Measurements from ENCODE around the gene GABARAP.

Gene GABARAP

DNA sequence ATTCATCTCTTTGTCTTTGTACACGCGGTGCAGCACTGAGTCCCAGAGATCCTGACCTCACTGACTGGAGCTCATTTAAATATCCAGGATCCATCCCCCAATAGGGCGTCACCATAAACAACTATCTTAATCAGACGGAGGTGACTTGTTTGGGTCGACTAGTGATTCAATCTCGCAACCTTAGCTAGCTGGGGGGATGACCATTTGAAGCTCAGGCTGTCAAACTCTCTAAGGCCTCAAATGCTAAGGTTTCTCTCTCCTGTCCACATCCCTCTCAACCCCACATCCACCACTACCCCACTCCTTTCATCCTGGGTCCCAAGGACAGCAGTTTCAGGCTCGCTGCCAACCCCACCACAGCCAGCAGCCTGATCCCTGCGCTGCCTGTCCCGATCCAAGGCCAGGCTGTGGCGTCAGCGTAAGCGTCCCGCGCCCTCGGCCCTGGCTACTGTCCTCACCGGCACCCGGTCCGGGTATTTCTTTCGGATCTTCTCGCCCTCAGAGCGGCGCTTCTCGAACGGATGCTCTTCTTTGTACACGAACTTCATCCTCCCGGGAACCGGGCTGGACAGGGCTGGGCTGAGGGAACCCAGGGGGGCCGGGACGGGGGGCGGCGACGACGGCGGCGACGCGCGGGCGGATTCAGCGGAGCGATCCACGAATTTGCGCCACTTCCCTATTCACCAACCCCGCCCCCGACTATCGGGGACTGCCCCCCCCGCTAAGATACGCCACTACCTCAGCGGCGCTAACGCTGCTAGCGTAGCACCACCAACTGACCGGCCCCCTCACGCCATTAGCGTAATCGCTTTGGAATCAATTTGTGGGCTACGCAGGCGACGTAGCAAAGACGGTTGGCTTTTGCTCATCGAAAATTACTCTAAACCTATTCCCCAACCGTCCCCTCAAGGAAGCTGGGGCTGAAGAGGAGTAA is at the start of gene GABARAP:
GABARAP (minus strand) TSS at position 667 of the 934 bp plus-strand sequence; CDS start at position 548, 119 bp downstream.
- DNase-seq: peak; percentile 92

DNA sequence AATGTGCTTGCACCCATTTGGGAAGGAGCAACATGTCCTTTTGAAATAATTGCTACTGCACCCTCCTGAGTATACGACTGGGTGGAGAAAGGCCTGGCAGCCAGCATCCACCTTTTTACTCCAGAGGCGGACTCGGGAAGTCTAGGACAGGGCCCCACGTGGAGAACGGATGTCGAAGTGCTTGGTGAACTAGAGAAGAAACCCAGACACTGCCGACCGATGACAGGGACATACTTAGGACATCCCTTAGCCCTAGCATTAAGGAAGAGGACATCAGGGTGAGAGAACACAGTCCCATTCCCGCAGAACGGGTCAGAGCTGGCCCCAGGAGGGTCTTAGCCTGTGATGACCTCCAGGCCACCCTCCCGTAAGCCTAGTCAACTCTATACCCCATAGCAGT is 48.4 kb upstream of the GABARAP start:
- no peak for DNase-seq

- no peak for DNase-seq
These were observed 47.9 kb upstream of the GABARAP start for GRCh38 chr17:7290166-7290565.

DNA sequence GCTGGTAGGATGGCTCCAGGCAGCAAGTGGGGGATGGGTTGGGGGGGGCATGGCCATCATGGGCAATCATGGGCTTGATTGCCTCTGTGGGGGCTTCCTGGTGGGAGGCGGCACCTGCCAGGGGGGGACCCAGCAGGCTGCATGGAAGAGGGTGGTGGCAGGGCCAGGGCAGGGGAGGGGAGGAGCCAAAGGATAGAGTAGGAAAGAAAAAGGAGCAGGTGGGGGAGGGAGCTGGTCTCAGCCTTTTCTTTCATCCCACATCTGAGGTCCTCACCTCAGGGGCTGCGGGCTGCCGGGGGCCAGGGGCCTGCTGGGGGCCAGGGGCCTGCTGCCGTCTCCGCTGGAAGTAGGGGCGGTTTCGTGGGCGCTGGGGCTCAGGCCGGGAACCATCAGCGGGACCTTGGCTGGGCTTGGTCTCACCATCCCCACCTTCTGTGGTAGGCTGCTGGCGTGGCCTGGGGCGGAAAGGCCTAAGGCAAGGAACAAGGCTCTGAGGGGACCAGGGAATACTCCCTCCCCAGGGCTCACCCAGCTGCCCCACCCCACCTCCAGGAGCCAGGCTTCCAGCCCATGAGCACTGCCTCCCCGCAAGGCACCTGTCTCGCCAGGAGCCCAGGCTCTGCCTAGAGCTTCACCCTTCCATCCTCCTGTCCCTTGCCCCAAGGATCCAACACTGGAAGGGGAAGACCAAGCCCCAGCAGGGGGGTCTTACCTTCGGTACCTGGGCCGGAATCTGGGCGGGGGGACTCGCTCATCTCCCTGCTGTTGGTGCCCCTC is 47.2 kb upstream of the GABARAP start:
- DNase-seq: no peak

GRCh38 chr17:7285679-7286078 is 43.4 kb upstream of the GABARAP start:
- no peak for DNase-seq

DNA sequence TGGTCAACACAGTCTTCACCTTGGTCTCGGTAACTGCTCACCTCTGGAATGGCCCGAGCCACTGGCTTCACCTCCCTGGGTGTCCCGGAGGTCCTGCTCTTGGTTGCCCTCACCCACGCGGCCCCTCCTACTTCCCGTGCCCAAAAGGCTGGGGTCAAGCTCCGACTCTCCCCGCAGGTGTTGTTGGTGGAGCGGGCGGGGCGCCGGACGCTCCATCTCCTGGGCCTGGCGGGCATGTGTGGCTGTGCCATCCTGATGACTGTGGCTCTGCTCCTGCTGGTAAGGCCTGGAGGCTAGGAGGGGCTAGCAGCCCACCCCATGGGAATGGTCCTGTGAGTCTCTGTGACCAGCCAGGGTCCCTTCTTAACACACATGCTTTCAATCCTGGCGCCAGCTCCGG is 42.7 kb upstream of the GABARAP start:
- no peak for DNase-seq

DNA sequence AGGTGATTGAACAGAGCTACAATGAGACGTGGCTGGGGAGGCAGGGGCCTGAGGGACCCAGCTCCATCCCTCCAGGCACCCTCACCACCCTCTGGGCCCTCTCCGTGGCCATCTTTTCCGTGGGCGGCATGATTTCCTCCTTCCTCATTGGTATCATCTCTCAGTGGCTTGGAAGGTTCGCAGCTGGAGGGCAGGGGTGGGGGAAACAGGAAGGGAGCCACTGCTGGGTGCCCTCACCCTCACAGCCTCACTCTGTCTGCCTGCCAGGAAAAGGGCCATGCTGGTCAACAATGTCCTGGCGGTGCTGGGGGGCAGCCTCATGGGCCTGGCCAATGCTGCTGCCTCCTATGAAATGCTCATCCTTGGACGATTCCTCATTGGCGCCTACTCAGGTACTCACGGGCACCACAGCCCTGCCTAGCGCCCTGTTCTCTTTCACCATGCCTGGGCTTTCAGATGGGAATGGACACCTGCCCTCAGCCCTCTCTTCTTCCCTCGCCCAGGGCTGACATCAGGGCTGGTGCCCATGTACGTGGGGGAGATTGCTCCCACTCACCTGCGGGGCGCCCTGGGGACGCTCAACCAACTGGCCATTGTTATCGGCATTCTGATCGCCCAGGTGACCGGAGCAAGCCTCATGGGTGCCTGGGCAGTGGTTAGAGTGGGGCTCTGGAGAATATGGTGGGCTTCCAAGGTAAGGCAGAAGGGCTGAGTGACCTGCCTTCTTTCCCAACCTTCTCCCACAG is 41.4 kb upstream of the GABARAP start:
- no peak for DNase-seq

DNA sequence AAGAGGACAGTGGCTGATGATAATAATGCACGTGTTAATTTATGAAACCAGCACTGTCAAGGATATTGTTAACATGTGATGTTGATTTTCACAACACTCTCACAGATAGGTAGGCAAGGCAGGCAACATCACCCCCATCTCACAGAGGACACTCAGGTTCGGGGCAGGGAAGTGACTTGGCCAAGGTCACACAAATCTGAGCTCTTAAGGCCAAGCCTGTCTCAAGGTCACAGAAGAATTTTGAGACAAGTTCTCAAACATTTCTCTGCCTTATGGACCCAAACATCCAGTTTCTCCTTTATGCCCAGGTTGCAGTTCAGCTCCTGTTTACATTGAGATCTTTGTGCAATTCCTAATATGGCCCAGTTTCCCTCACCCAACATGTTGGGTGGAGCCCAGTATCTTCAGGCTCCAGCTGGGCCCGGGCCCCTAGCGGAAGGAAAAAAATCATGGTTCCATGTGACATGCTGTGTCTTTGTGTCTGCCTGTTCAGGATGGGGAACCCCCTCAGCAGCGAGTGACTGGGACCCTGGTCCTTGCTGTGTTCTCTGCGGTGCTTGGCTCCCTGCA is 40.6 kb upstream of the GABARAP start:
- DNase-seq: no peak

DNA sequence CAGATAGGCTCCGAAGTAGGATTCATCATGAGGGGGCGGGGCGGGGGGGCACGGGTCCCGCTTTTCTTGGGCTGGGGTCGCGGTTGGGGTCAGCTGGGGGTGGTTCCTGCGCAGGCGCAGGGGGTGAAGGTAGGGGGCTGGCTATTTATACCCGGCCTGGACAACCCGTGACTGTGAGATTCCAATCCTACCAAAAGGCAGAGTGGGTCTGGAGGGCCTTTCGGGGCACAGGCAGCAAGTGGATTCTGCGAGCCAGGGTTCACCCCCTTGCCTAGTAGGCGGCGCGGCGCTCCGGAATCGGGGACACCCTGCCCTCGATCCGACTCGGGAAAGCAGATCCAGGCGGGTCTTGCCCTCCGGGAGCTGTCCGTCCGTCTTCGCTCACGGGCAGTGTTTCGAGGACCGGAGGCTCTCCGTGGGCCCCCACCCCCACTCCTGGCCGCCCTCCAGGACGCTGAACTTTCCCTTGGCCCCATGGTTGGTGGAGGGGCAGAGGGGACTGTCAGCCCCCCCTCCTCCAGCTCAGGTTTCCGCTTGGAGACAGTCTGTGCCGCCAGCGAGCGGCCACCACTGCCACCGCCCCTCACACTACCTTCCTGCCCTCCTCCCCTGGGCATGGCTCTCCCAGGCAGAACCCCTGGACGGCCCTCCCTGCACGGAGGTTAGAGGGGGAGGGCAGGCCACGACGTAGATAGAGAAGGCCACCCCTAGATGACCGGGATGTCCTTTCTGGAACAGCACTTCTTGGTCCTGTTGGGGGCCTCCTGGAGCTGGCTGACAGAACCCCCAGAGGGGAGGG is 39.9 kb upstream of the GABARAP start:
- no peak for DNase-seq

GRCh38 chr17:7281074-7281952 is 39.1 kb upstream of the GABARAP start, which contains the start of gene SLC2A4:
SLC2A4 (plus strand) TSS chr17:7281718; CDS start chr17:7281935, 217 bp downstream.
- peak; percentile 96 for DNase-seq

DNA sequence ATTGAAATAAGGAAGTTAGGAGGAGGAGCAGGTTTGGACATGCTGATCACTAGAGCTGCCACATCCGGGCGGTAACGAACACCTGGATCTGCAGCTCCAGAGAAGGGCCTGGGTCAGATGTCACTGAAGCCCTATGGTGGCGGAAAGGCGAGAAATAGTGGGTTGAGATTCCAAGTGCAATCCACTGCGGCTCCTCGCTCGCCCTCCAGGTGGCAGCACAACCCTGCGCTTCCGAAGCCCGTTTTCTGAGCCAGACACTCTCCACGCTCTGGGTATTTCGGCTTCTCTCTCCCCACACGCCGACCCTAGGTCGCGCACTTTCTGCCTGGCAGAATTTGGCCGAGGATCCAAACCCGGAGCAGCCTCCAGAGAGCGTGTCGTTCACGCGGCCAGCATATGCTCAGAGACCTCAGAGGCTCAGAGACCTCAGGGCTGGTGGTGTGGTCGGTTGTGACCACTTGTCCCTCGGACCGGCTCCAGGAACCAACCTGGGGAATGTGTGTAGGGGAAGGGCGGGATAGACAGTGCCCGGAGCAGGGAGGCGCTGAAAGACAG is 38.3 kb upstream of the GABARAP start:
- DNase-seq: peak; percentile 77

DNA sequence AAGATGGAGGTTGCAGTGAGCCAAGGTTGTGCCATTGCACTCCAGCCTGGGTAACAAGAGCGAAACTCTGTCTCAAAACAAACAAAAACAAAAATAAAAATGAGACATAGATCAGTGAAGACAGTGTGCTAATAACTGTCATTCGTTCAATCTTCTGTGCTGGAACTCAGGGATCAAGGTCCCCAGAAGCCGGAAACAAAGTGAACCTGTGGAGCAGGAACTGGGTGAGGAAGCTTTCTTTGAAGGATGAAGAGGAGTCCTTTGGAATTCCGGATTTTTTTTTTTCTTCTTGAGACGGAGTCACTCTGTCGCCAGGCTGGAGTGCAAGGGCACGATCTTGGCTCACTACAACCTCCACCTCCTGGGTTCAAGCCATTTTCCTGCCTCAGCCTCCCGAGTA is 37.2 kb upstream of the GABARAP start:
- no peak for DNase-seq

DNA sequence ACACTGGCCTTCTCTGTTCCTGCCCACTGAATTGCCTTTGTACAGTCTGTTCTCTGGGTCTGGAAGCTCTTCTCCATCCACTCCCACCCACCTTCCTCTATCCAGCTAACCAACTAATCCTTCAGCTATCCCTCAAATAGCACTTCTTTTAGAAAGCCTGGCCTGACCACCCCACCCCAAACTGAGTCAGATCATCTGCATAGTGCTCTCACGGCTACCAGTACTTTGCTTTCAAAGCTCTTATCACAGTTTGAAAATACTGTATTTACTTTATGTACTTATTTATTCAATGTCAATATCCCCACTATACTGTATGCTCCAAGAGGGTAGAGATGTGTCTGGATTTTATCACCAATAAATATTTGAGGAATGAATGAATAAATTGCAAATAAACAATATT is 24.5 kb upstream of the GABARAP start:
- DNase-seq: peak; percentile 42

- no peak for DNase-seq
These were observed 21.5 kb upstream of the GABARAP start for GRCh38 chr17:7263801-7264078.

DNA sequence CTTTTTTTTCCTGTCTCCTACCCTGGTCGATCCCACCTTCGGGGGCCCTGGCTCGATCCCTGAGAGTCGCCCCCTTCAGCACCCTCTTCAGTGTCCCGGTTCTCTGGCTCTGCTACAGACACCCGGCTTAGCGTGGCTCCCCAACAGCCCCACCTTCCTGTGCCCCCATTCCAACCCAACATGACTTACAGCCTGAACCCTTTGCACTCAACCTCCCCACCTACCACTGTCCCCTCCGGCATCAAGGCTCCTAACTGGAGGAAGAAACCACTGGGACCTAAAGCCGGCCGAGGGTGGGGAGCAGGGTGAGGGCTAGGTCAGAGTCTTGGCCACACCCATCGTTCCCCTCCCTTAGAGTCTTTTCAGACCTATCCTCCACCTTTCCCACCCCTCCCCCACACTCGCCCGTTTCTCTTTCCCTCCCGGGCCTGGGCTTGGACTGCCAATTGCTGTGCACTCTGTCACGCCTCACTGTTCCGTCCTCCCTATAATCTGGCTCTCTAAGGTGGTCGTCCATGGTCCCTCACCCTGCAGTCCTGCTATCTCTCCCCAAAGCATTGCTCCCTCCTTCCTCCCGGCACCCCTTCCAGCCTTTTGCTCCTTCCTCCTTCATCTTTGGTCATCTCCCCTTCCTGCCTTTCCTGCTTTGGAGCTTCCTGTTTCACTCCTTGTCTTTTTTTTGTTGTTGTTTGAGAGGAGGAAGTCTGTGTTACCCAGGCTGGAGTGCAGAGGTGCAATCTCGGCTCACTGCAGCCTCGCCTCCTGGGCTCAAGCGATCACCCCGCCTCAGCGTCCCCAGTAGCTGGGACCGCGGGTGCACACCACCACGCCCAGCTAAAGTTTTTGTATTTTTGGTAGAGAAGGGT is 20.9 kb upstream of the GABARAP start:
- DNase-seq: no peak

DNA sequence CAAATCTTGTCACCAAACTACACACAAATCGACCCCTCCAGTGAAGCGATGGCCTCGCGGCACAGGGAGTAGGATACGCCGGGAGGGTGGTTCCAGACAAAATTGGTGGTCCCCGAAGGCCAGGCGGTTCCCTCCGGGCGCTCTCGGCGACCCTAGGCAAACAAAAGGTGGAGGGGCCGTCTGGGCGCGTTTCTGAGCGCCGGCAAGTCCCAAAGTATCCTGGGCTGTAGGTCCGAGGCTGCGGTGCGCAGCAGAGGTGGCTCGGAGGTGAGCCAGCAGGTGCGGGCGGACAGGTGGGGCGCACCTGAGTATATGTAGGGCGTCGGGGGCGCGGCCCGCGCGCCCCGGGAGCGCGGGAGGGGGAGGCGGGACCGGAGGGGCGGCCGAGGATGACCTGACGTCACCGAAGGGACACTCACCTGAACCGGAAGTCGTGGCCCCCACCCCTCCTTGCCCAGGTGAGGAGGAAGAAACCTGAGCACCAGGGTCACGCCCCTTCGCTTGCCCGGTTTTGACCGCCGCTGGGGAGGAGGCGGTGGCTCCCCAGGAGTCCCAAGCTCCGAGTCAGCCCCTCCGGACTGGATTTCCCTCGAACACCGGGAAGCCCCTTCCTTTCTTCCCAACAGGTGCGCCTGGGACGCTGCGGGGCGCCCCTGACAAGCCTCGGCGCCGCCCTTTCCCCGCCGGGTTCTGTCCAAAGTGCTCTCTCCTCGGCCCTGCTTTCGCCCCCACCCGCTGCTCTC is 20.1 kb upstream of the GABARAP start, which contains the start of gene CLDN7:
CLDN7 (minus strand) TSS at position 287 of the 743 bp plus-strand sequence. CDS start 435 bp downstream, outside the sequence.
- DNase-seq: no peak

DNA sequence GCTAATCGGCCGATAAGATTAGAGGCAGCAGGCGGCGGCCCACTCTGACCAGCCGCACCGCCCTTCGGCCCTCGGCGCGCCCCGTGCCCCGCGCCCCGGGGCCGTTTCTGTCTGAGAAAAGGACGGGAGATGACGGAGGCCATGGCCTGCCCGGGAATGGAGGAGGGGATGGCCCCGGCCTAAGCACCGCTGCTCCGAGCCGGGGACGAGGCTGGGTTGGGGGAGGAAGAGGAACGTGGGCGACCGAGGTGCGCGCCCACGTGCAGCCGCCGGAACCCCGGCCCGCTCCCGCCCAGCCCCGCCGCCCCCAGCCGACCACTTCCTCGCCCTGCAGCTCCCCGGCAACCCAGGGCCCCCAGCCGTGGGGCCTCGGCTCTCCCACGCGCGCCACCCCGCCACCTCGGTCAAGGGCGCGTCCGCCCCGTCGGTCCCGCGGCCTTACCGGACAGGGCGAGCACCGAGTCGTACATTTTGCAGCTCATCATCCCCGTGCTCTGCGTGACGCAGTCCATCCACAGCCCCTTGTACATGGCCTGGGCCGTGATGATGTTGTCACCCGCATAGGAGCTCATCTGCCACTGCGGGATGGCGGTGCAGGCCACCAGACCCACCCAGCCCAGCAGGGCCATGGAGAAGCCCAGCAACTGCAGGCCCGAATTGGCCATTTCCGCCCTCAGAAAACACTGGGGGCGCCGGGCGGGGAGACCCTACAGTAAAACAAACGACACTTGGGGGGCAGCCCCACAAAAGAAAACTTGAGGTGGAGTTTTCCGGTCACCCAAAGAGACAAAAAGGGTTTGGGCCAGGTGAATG is 19.3 kb upstream of the GABARAP start:
- DNase-seq: no peak
